HPDE6-E6E7 (cell line): ENCODE results near the gene GK2.

Source experiments
- DNase-seq: peaks from one replicate; pipeline ENCODE4 v3.0.0; 2011; ENCODE audit warnings: missing footprints; ENCODE audit errors: extremely low spot score

Gene GK2

GRCh38 chr4:79408063-79408462 is at the start of gene GK2:
TSS of gene GK2 (minus strand) at chr4:79408228. CDS start at chr4:79408200, 28 bp downstream.
- DNase-seq = no peak

GRCh38 chr4:79455216-79455615 is 47.2 kb upstream of the GK2 start:
- no peak for DNase-seq

GRCh38 chr4:79454656-79455055 is 46.6 kb upstream of the GK2 start:
- DNase-seq = no peak

- no peak for DNase-seq
Measured at GRCh38 chr4:79450053-79450452, 42.0 kb upstream of the GK2 start.

- DNase-seq = no peak
Measured at GRCh38 chr4:79446145-79446544, 38.1 kb upstream of the GK2 start.

GRCh38 chr4:79445371-79445781 is 37.3 kb upstream of the GK2 start:
- DNase-seq = no peak

- DNase-seq = no peak
Measured at GRCh38 chr4:79442422-79442821, 34.4 kb upstream of the GK2 start.

- DNase-seq = no peak
Measured at GRCh38 chr4:79439489-79439888, 31.5 kb upstream of the GK2 start.

- no peak for DNase-seq
Measured at GRCh38 chr4:79431839-79432238, 23.8 kb upstream of the GK2 start.

GRCh38 chr4:79429113-79429903 is 21.3 kb upstream of the GK2 start:
- no peak for DNase-seq

- no peak for DNase-seq
Measured at GRCh38 chr4:79426989-79427388, 19.0 kb upstream of the GK2 start.

GRCh38 chr4:79425586-79425985 is 17.6 kb upstream of the GK2 start:
- no peak for DNase-seq

- no peak for DNase-seq
Measured at GRCh38 chr4:79421483-79421882, 13.5 kb upstream of the GK2 start.

- no peak for DNase-seq
Measured at GRCh38 chr4:79413886-79414285, 5.9 kb upstream of the GK2 start.

- DNase-seq = no peak
Measured at GRCh38 chr4:79413032-79413885, 5.2 kb upstream of the GK2 start.

- no peak for DNase-seq
Measured at GRCh38 chr4:79404666-79405065, 3.4 kb downstream of the GK2 start.

- DNase-seq = no peak
Measured at GRCh38 chr4:79403356-79403755, 4.7 kb downstream of the GK2 start.

GRCh38 chr4:79402332-79402851 is 5.6 kb downstream of the GK2 start:
- no peak for DNase-seq

- DNase-seq = no peak
Measured at GRCh38 chr4:79399076-79399475, 9.0 kb downstream of the GK2 start.

- DNase-seq = no peak
Measured at GRCh38 chr4:79397951-79398350, 10.1 kb downstream of the GK2 start.

- no peak for DNase-seq
Measured at GRCh38 chr4:79396794-79397193, 11.2 kb downstream of the GK2 start.

GRCh38 chr4:79395841-79396240 is 12.2 kb downstream of the GK2 start:
- DNase-seq = no peak

- no peak for DNase-seq
Measured at GRCh38 chr4:79390890-79391289, 17.1 kb downstream of the GK2 start.
